ENCODE data around the gene SMPD3. TPM values are rescaled to one million over a fixed set of nuclear protein-coding genes. Genes with fewer than 3 reads are reported as not detected.

The SMPD3 gene
- total and polyA plus RNA-seq, 2 of the 8 experiments (the other 6 are each of a cell fraction or from before 2014, with no cell fraction given), result 0.39 to 1.3 TPM

GRCh38 chr16:68432701-68433100 lies 15.6 kb downstream of the SMPD3 start:
- DNase-seq (ENCODE audit: low read depth in 1 of 2, low spot score in 2 of 2) (no peak), FAIRE-seq (no peak)
- no peak overlapping the region for H4K5ac ChIP-seq (ENCODE audit: insufficient read length, low read depth, low read length)
- H3K23me2 ChIP-seq (ENCODE audit: low read depth, low read length), result no peaks in the 10 kb centered on the region
- H3K9ac ChIP-seq (replicated peaks in 1 of 4; ENCODE audit: extremely low read depth in 1 of 4, low read depth in 3 of 4, low read length in 3 of 4), result no peak overlapping the region
- H3K27me3 ChIP-seq (replicated peaks in 1 of 4; ENCODE audit: control insufficient read depth in 3 of 4, extremely low read depth in 1 of 4, insufficient read depth in 3 of 4, low read length in 3 of 4), result peaks cover 0 to 2% (median 0%) of the 10 kb centered on the region in 4 experiments; a peak in 2 of 7 replicates
- no peak overlapping the region for H3K14ac ChIP-seq (ENCODE audit: insufficient read length)
- no peak overlapping the region for H3K23ac ChIP-seq (ENCODE audit: insufficient read length)
- no peak overlapping the region for H3K4me2 ChIP-seq (ENCODE audit: insufficient read depth in 1 of 2, low read depth in 2 of 2, low read length in 2 of 2)
- POLR2A ChIA-PET (ENCODE audit: partially characterized antibody), result interaction anchor here (1.2 kb wide), 1 partner anchor 9 kb away, joined by 3 read pairs; no protein-coding TSS in a partner anchor
- no peak overlapping the region for H4K91ac ChIP-seq (replicated peaks; ENCODE audit: insufficient read length, low read length)
- no peak overlapping the region for H2BK5ac ChIP-seq (ENCODE audit: low read depth, low read length)
- no peaks in the 10 kb centered on the region for H3K36me3 ChIP-seq (ENCODE audit: control insufficient read depth in 2 of 4, insufficient read depth in 4 of 4, low read length in 3 of 4)
- H2AK5ac ChIP-seq (ENCODE audit: low read depth, low read length), result no peak overlapping the region
- no peak overlapping the region for H3K18ac ChIP-seq (ENCODE audit: extremely low read depth, low read length)
- peaks cover 7 to 12% of the 10 kb centered on the region in 2 experiments; a peak in 3 of 4 replicates for H3K9me3 ChIP-seq (ENCODE audit: insufficient read depth in 2 of 2, low read depth in 1 of 2, low read length in 1 of 2)
- H2BK120ac ChIP-seq (replicated peaks; ENCODE audit: low read depth, low read length), result no peak overlapping the region
- no peak overlapping the region for H3K4me3 ChIP-seq (ENCODE audit: extremely low read depth in 1 of 4, insufficient read depth in 2 of 4, low read depth in 3 of 4, low read length in 4 of 4)
- H3K27ac ChIP-seq (ENCODE audit: low read depth, low read length), result no peak overlapping the region
- no peak overlapping the region for H3K4ac ChIP-seq (replicated peaks; ENCODE audit: insufficient read length, low read depth, low read length)
- H2AFZ ChIP-seq (ENCODE audit: low read length), result no peak overlapping the region
- no peaks in the 10 kb centered on the region for H4K20me1 ChIP-seq (replicated peaks in 1 of 2; ENCODE audit: control insufficient read depth in 1 of 2, insufficient read depth in 2 of 2, low read length in 2 of 2)
- H2BK15ac ChIP-seq (ENCODE audit: low read length), result no peak overlapping the region
- H4K8ac ChIP-seq (ENCODE audit: extremely low read depth, insufficient read depth, low read length), result no peak overlapping the region
- 87% methylated on average over 4 of the region's 4 CpGs; no CpG with 5 or more reads in 1 of the 2 experiments for WGBS, 2 experiments (ENCODE audit: extremely low coverage in 1 of 2, insufficient coverage in 1 of 2, insufficient read length in 1 of 2, insufficient replicate concordance in 2 of 2, low coverage in 1 of 2, low lambda C conversion rate in 2 of 2, missing lambda C conversion rate in 1 of 2)
- no peaks in the 10 kb centered on the region for H3K79me1 ChIP-seq (ENCODE audit: low read depth, low read length)
- no peak overlapping the region for H3K56ac ChIP-seq (replicated peaks; ENCODE audit: insufficient read length, low read depth, low read length)
- H2BK20ac ChIP-seq (ENCODE audit: low read length), result no peak overlapping the region
- H2BK12ac ChIP-seq (ENCODE audit: low read depth, low read length), result no peak overlapping the region
- H3K79me2 ChIP-seq (ENCODE audit: control insufficient read depth in 1 of 2, insufficient read depth in 2 of 2, low read length in 2 of 2), result no peaks in the 10 kb centered on the region
- CTCF ChIA-PET (ENCODE audit: partially characterized antibody), result interaction anchor here (1.1 to 7.2 kb wide), 6 partner anchors 8 to 88 kb away, joined by 3 to 54 read pairs (median 8); no protein-coding TSS in a partner anchor
- peaks cover 0 to 3% (median 0%) of the 10 kb centered on the region in 4 experiments; a peak in 1 of 7 replicates for H3K4me1 ChIP-seq (replicated peaks in 1 of 4; ENCODE audit: control insufficient read depth in 3 of 4, insufficient read depth in 4 of 4, low read length in 3 of 4)
- TF ChIP-seq SP2 (IDR thresholded peaks at IDR 0.05; ENCODE audit: low read length) (no peak), KDM4A (IDR thresholded peaks at IDR 0.05; ENCODE audit: low read depth, low read length, severe bottlenecking) (no peak), SIRT6 (IDR thresholded peaks at IDR 0.05; ENCODE audit: low read length) (no peak), SUZ12 (IDR thresholded peaks at IDR 0.05; ENCODE audit: low read length) (no peak), ASH2L (IDR thresholded peaks at IDR 0.05; ENCODE audit: low read length) (no peak), ATF2 (IDR thresholded peaks at IDR 0.05; ENCODE audit: low read length) (no peak), TAF1 (IDR thresholded peaks at IDR 0.05; ENCODE audit: low read depth, low read length) (no peak), CBX5 (IDR thresholded peaks at IDR 0.05; ENCODE audit: low read depth, low read length) (no peak), NANOG (IDR thresholded peaks at IDR 0.05; ENCODE audit: insufficient read depth, low read depth, low read length, poor library complexity, severe bottlenecking) (no peak), SIX5 (IDR thresholded peaks at IDR 0.05; ENCODE audit: low read depth, low read length) (no peak), CHD1 (IDR thresholded peaks at IDR 0.05; ENCODE audit: low read depth, low read length) (no peak), TBP (IDR thresholded peaks at IDR 0.05; ENCODE audit: low read depth, low read length) (no peak)
- TF ChIP-seq, protein P1, sequence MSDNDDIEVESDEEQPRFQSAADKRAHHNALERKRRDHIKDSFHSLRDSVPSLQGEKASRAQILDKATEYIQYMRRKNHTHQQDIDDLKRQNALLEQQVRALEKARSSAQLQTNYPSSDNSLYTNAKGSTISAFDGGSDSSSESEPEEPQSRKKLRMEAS (IDR thresholded peaks at IDR 0.05), result no peak
